Measurements from ENCODE around the gene UNKL.

DNA sequence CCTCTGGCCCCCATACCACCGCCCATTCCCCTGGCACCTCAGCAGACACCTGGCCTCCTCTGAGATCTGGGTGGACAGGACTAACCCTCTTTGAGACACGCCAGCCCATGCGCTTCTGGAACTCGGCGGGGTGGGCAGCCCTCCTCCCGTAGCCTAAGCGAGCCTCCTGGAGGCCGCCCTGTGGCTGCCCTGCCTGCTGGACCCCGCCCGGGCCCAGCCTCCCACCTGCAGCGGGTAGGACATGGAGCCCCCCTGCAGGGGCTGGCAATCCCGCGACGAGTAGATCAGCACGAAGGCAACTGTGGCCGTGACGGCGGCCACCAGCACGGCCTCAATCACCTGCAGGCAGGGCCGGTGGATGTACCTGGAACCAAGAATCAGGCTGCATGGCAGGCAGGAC is 38.0 kb upstream of the UNKL start:
- no peak for TF ChIP-seq SUZ12 (IDR thresholded peaks at IDR 0.05; ENCODE audit: extremely low read depth, insufficient read depth, insufficient read length)
- no peak for TF ChIP-seq ZNF274 (IDR thresholded peaks at IDR 0.05; ENCODE audit: low read depth, low read length)
- TF ChIP-seq YY1 (IDR thresholded peaks at IDR 0.05; ENCODE audit: insufficient read depth, insufficient read length), result no peak
